NCI-H524 treated with DMSO at 0.1 percent for 48 hours (cell line): Measurements from ENCODE around the gene MXD1.
"Not testable (repeated sequence)": the region's sequence is repeated elsewhere in the genome, so short reads cannot be mapped to it uniquely, and the experiment has no call there.

Experiments
- DNase-seq: peaks from one replicate; lab custom pipeline; 2025; lab: John Stamatoyannopoulos, UW

Gene MXD1, protein sequence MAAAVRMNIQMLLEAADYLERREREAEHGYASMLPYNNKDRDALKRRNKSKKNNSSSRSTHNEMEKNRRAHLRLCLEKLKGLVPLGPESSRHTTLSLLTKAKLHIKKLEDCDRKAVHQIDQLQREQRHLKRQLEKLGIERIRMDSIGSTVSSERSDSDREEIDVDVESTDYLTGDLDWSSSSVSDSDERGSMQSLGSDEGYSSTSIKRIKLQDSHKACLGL

DNA sequence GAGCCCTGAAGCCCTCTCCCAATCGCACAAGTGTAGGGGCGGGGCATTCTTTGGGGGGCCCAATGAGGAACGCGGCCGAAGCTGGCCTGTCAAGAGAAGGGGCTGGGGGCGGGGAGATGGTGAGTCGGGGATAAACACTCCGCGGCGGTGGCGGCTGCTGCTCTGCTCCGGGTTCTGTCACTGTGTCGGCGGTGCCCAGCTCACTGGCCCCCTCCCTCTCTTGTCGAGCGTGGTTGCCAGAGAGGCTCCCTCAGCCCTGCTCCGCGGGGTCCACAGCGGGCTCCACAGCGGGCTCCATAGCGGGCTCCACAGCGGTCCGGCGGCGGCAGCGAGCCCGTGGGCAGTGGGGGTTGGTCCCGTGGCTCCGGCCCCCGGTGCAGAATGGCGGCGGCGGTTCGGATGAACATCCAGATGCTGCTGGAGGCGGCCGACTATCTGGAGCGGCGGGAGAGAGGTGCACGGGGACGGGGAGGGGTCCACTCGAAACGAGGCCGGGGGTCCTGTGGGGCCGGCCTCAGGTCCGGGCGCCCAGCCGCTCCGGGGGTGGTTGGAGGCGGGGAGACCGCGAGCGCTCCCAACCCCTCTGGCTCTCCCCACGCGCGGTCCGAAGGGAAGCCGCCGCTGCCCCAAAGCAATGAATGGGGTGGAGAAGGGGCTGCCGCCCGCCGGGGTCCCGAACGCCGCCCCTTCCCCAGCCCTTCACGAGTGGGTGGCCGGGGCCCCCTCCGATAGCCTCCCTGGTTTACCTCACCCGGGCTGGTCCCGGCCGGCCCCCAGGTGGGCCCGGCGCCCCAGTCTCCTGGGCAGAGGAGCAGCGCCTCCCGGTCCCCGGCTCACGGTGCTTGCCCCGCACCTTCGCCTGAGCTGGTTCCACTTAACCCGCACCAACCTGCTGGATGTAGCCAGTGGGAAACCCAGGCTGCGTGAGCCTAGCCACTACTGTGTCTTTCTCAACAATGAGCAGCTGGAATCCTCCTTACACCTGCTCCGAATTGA lies at the start of gene MXD1:
Gene MXD1, plus strand, starts transcription at position 160 of the 996 bp plus-strand sequence. Its CDS starts 222 bp downstream, at position 382.
- DNase-seq = no peak

- no peak for DNase-seq
These were observed 26.5 kb upstream of the MXD1 start for GRCh38 chr2:69888451-69888850.

DNA sequence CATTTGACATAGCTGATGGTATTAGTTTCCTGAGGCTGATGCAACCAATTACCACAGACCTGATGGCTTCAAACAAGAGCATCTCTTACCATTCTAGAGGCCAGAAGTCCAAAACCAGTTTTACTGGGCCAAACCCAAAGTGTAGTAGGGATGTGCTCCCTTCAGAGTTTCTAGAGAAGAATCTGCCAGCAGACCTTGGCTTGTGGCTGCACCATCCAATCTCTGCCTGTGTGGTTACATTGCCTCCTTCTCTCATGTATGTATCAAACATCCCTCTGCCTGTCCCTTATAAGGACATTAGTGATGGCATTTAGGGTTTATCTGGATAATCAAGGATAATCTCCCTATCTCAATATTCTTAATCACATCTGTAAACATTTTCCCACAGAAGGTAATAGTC lies 25.6 kb upstream of the MXD1 start:
- DNase-seq = no peak

- no peak for DNase-seq
These were observed 24.0 kb upstream of the MXD1 start for GRCh38 chr2:69890881-69891280.

- DNase-seq = not testable (repeated sequence)
These were observed 22.0 kb upstream of the MXD1 start for GRCh38 chr2:69892838-69893424.

GRCh38 chr2:69893684-69894551 lies 21.0 kb upstream of the MXD1 start, which contains the start of gene SNRNP27:
TSS of gene SNRNP27 (plus strand) at chr2:69893956. CDS start at chr2:69893985, 29 bp downstream.
- DNase-seq = peak; percentile 11

- not testable (repeated sequence) for DNase-seq
These were observed 20.2 kb upstream of the MXD1 start for GRCh38 chr2:69894737-69895136.

DNA sequence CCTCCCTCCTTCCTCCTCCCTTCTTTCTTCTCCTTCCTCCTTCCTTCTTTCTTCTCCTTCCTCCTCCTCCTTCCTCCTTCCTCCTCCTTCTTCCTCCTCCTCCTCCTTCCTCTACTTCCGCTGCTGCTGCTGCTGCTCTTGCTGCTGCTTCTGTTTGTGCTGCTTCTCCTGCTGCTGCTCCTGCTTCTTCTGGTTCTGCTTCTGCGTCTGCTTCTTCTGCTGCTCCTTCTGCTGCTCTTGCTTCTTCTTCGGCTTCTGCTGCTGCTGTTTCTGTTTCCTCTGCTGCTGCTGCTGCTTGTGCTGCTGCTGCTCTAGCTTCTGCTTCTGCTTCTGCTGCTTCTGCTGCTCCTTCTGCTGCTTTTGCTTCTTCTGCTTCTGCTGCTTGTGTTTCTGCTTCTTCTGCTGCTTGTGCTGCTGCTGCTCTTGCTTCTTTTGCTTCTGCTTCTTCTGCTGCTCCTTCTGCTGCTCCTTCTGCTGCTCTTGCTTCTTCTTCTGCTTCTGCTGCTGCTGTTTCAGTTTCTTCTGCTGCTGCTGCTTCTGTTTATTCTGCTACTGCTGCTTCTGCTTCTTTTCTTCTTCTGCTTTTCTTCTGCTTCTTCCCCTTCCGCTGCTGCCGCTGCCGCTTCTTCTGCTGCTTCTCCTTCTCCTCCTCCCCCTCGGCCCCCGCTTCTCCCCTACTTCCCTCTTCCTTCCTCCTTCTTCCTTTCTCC lies 12.5 kb upstream of the MXD1 start:
- DNase-seq = no peak

DNA sequence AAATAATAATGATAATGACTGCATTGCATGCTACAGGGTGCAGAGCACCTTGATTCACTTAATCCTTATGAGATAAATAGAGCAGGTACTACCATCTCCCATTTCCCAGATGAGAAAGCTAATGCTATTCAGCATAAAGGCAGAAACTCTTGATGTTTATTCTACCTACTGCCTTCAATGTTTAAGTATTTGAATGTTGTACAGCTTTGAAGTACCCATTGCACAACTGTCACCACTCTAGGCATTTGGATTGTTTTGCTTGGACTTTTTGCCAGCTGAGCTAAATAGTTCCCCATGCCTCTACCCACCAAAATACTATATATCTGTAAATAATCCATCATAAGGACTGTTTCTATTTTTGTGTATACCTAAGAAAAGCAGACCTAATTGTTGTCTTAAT lies 7.7 kb upstream of the MXD1 start:
- no peak for DNase-seq

GRCh38 chr2:69911985-69912563 lies 2.8 kb upstream of the MXD1 start:
- no peak for DNase-seq

DNA sequence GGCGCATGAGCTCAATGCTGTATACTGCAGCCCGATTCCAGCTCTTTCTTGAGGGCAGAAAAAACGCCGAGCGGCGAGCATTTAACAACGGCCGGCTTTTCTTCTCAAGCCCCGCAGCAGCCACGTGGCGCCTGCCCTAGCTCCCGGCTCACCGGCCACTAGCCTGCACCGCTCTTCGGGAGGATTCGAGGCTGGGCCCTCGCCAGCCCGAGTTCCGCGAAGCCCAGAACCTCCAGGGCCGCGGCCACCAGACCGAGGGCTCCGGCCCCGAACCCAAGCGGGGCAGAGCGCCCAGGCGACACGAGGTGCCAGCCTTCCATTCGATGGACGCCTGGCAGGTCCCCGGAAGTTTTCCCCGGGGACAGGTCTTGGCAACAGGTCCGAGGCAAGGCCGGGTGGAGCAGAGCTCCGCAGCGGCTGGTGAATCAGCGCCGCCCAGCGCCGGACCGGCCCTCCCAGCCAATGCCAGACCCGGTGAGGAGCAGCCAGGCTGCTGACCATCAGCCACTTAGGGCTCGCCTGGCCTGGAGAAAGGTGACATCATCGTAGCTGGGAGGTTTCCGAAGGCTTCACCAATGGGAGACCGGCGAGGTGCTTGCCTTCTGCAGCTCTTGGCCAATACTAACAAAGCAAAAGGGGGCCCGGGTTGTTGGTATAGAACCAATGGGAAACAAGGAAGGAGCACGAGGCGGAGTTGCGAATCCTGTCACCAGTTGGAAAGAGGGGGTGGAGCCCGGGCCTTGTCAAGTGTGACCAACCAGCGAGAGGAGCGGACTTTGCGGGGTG lies 552 bp upstream of the MXD1 start:
- peak; percentile 98 for DNase-seq

- no peak for DNase-seq
These were observed 1.2 kb downstream of the MXD1 start for GRCh38 chr2:69916106-69916505.

DNA sequence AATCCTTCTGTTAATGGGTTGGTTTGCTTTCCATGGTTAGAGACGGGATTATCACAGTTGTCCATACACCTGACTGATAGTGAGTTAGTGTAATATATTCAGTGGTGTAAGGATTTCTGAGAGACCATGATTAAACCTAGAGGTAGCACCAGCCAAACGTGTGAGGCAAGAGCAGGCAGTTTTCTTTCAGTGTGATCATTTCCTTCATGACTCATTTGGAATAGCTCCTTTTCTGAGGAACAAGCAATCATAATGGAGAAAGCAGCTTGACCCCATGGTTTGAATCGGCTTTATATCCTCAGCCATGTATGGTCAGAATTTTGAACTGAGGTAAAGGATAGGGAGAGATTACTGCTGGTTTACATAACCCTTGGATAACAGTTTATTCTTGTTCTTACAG lies 2.9 kb downstream of the MXD1 start:
- no peak for DNase-seq

DNA sequence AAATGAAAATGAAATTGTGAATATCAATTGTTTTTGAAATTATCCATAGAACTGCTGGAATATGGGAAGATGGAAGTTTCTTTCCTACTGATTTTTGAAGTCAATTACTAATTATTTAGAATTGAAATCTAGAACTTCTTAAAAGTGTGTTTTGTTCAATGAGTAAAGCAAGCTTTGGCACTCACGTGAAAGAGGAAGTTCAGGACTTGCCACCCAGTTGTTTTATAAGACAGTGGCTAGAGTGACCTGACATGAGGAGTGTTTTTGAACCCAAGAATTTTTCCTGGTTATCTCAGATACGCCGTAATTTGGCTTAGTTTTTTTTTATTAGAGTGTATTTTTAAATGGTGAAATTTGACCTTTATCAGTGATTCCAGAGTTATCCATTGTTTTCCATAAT lies 3.5 kb downstream of the MXD1 start:
- no peak for DNase-seq

DNA sequence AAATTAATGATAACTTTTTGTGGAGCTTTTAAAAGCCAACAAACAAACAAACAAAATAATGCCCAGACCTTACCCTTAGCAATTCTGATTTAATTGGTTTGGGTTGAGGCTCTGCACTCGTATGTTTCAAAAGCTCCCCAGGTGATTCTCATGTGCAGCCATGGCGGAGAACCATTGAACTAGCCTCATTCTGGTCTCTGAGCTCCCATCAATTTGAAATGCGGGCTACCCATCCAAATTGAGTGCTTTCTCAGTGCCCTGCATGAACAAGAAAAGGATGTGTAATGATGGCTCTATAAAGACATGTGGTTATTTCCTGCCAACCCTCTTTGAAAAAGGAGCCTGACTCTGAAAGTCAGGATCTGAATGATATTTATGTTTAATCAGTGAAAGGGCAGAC lies 8.2 kb downstream of the MXD1 start:
- no peak for DNase-seq

DNA sequence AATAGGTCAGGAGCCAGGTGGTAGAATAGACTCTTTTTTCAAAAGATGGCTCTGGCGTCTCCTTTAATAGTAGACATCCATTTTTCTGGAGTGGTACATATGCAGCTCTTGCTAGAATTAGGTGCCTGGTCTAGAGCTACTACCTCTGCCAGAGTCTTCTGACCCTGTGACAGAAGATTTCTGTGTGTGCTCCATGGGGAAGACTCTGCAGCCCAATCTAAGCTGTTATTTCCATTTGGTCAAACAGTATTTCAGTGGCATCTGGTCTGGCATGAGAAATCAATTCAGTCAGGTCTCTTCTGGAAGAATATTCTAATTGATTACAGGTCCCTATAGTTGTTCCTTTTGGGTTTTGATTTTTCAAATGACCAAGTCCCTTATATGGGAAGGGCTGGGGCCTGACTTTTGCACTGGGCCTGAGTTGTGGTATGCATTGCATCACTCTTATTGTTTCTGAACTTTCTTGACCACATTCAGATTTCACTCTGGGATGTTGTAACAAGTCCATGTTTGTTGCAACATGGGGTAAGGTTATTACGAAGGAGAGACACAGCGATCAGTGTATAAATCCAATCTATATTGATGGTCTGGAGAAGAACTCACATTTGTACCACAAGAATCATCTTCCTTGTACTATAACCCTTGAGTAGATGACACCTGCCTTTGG lies 12.1 kb downstream of the MXD1 start:
- DNase-seq = no peak

- DNase-seq = no peak
These were observed 17.1 kb downstream of the MXD1 start for GRCh38 chr2:69931832-69932595.

DNA sequence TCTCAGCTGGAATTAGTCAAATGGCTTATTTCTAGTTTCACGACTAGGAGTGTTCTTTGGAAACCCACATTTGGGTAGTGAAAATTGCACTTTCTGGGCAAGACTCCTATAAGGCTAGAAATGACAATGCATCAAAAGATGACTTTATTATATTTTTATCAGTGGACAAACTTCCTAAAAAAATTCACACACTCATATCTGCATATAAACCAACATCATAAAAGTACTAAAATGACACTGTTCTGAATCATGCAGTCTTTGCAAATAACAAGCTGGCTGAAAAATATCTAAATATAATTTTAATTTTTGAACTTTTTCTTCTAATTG lies 17.6 kb downstream of the MXD1 start:
- DNase-seq = no peak
